Subcutaneous adipose tissue (tissue), 4 donors: ENCODE measurements around the gene SOHLH1. TPM values are rescaled to one million over a fixed set of nuclear protein-coding genes. Genes with fewer than 3 reads are reported as not detected.

Source experiments
- total RNA-seq, 4 donors: library from RNA; depleted of rRNA; stranded (reverse); fragments of >200 nt; gene quantifications; one replicate each; pipeline ENCODE4 v1.1.0, GENCODE V29; 2016
- TF ChIP-seq, protein P1 (sequence below): fragments of 450-650 bp; IDR thresholded peaks from one replicate; pipeline ENCODE4 v1.5.1; 2016; ENCODE audit warnings: low read depth, mild to moderate bottlenecking, control low read depth, antibody characterized with exemption, moderate library complexity

SOHLH1 gene
- total RNA-seq, 4 donors from 2014 or later = not detected

DNA sequence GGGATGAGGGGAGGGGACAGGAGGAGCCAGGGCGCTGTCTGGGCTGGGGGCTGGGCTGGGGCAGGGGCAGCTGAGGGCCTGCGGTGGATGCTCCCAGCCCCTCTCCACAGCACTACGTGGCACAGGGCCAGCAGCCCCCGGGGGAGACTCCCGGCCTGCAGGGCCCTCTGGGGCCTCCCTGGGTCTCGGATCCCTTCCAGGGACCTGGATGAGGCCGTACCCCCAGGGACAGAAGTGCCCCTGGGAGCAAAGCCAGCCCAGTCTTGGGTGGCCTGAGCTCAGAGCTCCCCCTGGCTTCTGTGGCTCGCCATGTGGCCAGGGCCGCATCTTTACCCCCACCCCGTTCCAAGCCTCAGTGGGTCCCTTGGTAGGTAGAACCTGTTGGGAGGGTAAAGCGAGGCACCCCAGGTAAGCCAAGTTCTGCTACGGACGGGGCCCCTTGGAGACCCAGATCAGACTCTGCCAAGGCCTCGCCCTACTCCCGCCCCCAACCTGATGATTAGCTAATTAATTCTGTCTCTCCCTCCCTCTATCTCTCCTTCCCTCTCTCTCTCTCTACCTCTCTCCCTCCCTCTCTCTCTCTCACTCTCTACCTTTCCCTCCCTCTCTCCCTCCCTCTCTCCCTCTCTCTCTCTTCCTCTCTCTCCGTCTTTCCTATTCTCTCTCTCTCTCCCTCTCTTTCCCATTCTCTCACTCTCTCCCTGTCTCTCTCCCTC lies 27.0 kb upstream of the SOHLH1 start:
- TF ChIP-seq, protein P1, sequence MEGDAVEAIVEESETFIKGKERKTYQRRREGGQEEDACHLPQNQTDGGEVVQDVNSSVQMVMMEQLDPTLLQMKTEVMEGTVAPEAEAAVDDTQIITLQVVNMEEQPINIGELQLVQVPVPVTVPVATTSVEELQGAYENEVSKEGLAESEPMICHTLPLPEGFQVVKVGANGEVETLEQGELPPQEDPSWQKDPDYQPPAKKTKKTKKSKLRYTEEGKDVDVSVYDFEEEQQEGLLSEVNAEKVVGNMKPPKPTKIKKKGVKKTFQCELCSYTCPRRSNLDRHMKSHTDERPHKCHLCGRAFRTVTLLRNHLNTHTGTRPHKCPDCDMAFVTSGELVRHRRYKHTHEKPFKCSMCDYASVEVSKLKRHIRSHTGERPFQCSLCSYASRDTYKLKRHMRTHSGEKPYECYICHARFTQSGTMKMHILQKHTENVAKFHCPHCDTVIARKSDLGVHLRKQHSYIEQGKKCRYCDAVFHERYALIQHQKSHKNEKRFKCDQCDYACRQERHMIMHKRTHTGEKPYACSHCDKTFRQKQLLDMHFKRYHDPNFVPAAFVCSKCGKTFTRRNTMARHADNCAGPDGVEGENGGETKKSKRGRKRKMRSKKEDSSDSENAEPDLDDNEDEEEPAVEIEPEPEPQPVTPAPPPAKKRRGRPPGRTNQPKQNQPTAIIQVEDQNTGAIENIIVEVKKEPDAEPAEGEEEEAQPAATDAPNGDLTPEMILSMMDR = no peak

- TF ChIP-seq, protein P1 = no peak
These were observed 25.0 kb upstream of the SOHLH1 start for GRCh38 chr9:135724186-135724787.

GRCh38 chr9:135722365-135722764 lies 23.1 kb upstream of the SOHLH1 start:
- TF ChIP-seq, protein P1 = no peak

DNA sequence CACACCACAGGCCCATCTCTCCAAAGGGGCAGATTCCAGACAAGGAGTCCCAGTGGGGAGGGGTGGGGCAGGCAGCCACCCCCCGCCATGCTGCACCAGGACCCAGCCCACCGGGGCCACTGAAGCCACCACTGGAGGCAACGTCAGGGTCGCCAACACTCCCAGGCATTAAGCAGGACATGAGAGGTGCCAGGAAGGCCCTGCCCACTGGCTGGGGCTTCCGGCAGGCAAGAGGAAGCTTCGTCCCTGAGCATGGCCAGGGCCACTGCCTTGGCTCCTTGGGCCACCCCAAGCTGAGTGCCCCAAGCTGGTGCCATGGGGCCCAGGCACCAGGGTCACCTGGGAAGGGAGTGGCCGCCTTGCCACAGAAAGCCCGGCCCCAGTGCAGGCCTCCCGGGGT lies 20.2 kb upstream of the SOHLH1 start:
- TF ChIP-seq, protein P1 = no peak

DNA sequence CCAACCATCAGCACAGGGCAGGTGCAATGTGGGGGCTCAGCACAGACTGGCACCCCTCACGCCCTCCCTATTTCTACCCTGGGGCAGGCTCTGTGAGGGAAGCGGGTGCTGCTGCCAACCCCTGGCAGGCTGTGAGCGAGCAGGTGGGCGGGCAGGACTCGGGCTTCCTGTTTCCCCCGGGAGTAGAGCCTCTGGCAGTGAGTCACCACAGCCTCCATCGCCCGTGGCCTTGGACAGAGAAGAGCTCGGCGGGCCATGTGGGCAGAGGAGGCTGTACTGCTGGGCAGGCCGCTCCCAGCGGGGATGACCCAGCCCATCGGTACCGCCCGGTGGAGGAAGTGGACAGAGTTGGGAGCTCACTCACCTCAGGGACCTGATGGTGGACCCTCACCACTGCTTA lies 19.3 kb upstream of the SOHLH1 start:
- TF ChIP-seq, protein P1 = no peak

- TF ChIP-seq, protein P1 = no peak
These were observed 18.1 kb upstream of the SOHLH1 start for GRCh38 chr9:135717410-135717809.

GRCh38 chr9:135716045-135716444 lies 16.8 kb upstream of the SOHLH1 start:
- TF ChIP-seq, protein P1 = no peak
